Gastroesophageal sphincter (tissue), 4 donors: ENCODE results near the gene TSPAN5. TPM values are rescaled to one million over a fixed set of nuclear protein-coding genes. Genes with fewer than 3 reads are reported as not detected.

Source experiments
- ATAC-seq: fragments of 150-250 bp; one replicate; pipeline ENCODE4 v1.9.1; 2016; ENCODE audit warnings: mild to moderate bottlenecking, moderate library complexity
- H3K27ac ChIP-seq, 4 donors: fragments of 200-600 bp; sonication (generic) in 3 of 4; 1 replicate in 3 of 4; 2 replicates in 1 of 4; pipeline ENCODE4 v1.5.1; 2016 to 2019
- H3K27me3 ChIP-seq: fragments of 200-600 bp; sonication (generic); one replicate; pipeline ENCODE4 v1.5.1; 2019
- H3K36me3 ChIP-seq, 2 donors: fragments of 200-600 bp; sonication (generic); one replicate each; pipeline ENCODE4 v1.5.1; 2019; ENCODE audit warnings: control low read depth in 1 of 2
- H3K4me1 ChIP-seq, 3 donors: fragments of 200-600 bp; sonication (generic); 1 replicate in 2 of 3; 2 replicates in 1 of 3; pipeline ENCODE4 v1.5.1; 2016 to 2019; ENCODE audit warnings: control low read depth in 2 of 3
- H3K4me3 ChIP-seq, 2 donors: fragments of 200-600 bp; sonication (generic); one replicate each; pipeline ENCODE4 v1.5.1; 2019; ENCODE audit warnings: mild to moderate bottlenecking in 1 of 2, moderate library complexity in 1 of 2
- H3K9me3 ChIP-seq, 3 donors: fragments of 200-600 bp; sonication (generic); one replicate each; pipeline ENCODE4 v1.5.1; 2017 to 2019; ENCODE audit warnings: control low read depth in 2 of 3
- CTCF ChIP-seq, 4 experiments: fragments of 200-600 bp in 2 of 4; fragments of 450-650 bp in 2 of 4; sonication (generic) in 1 of 4; IDR thresholded peaks; one replicate each; pipeline ENCODE4 v1.5.1; 2017 to 2019; ENCODE audit warnings: antibody characterized with exemption in 4 of 4, mild to moderate bottlenecking in 2 of 4, moderate library complexity in 2 of 4
- EP300 ChIP-seq: sonication (generic); formaldehyde crosslinking; IDR thresholded peaks from one replicate; pipeline ENCODE4 v1.6.1; 2017; ENCODE audit warnings: antibody characterized with exemption, mild to moderate bottlenecking
- POLR2A ChIP-seq, 2 donors: fragments of 450-650 bp; IDR thresholded peaks; one replicate each; pipeline ENCODE4 v1.6.1; 2017; ENCODE audit warnings: antibody characterized with exemption in 2 of 2, mild to moderate bottlenecking in 2 of 2, moderate library complexity in 1 of 2
- POLR2AphosphoS5 ChIP-seq: sonication (generic); formaldehyde crosslinking; IDR thresholded peaks from one replicate; pipeline ENCODE4 v1.6.1; 2017; ENCODE audit warnings: antibody characterized with exemption
- WGBS, 2 donors: methylation state at CpG; one replicate each; pipeline ENCODE4 v1.1.5; 2018; ENCODE audit warnings: low coverage in 1 of 2; 5-methylcytosine and 5-hydroxymethylcytosine counted together
- total RNA-seq, 4 donors: library from RNA; depleted of rRNA; stranded (reverse); fragments of >200 nt; gene quantifications; one replicate each; pipeline ENCODE4 v1.1.0, GENCODE V29; 2016

The TSPAN5 gene
- total RNA-seq, 4 donors from 2014 or later: 9.8 to 14.0 (median 12.2) TPM

- no peak for TF ChIP-seq CTCF (IDR thresholded peaks at IDR 0.05)
- TF ChIP-seq EP300: no peak
- no peak for TF ChIP-seq POLR2A (IDR thresholded peaks at IDR 0.05)
- no peak for TF ChIP-seq POLR2AphosphoS5
- 87 to 94% methylated on average over 5 of the region's 5 CpGs for WGBS, 2 donors
- no peak overlapping the region for H3K4me3 ChIP-seq
- peaks cover 0 to 17% (median 5%) of the 10 kb centered on the region in 3 donors for H3K4me1 ChIP-seq
- H3K27me3 ChIP-seq: no peaks in the 10 kb centered on the region
- no peaks in the 10 kb centered on the region for H3K9me3 ChIP-seq
- no peak for ATAC-seq
- H3K27ac ChIP-seq: no peak overlapping the region
- H3K36me3 ChIP-seq: no peaks in the 10 kb centered on the region
These were observed 88.1 kb downstream of the TSPAN5 start for GRCh38 chr4:98570151-98570797.

- Histone ChIP-seq H3K36me3 (no peaks in the 10 kb centered on the region), H3K27me3 (no peaks in the 10 kb centered on the region), H3K9me3 (no peaks in the 10 kb centered on the region), H3K27ac (peak overlapping the region in 2 of 4 donors; percentile 10 to 20), H3K4me3 (no peak overlapping the region), H3K4me1 (peaks cover 0 to 18% (median 5%) of the 10 kb centered on the region in 3 donors)
- no peak for ATAC-seq
- TF ChIP-seq CTCF (IDR thresholded peaks at IDR 0.05): no peak
- TF ChIP-seq POLR2AphosphoS5: no peak
- TF ChIP-seq EP300: no peak
- TF ChIP-seq POLR2A (IDR thresholded peaks at IDR 0.05): no peak
- WGBS, 2 donors: 27 to 53% methylated on average over 3 to 7 of the region's 7 CpGs
These were observed 89.3 kb downstream of the TSPAN5 start for GRCh38 chr4:98568941-98569663.

- H3K36me3 ChIP-seq: no peaks in the 10 kb centered on the region
- H3K4me3 ChIP-seq: no peak overlapping the region
- peaks cover 0 to 18% (median 5%) of the 10 kb centered on the region in 3 donors for H3K4me1 ChIP-seq
- H3K27me3 ChIP-seq: no peaks in the 10 kb centered on the region
- WGBS, 2 donors: 98 to 100% methylated on average over 1 to 6 of the region's 7 CpGs
- H3K9me3 ChIP-seq: no peaks in the 10 kb centered on the region
- TF ChIP-seq POLR2A (IDR thresholded peaks at IDR 0.05): no peak
- no peak for TF ChIP-seq EP300
- no peak for TF ChIP-seq POLR2AphosphoS5
- no peak for TF ChIP-seq CTCF (IDR thresholded peaks at IDR 0.05)
- H3K27ac ChIP-seq: no peak overlapping the region
- no peak for ATAC-seq
These were observed 90.8 kb downstream of the TSPAN5 start for GRCh38 chr4:98567611-98568010.

- no peaks in the 10 kb centered on the region for H3K27me3 ChIP-seq
- no peak for ATAC-seq
- no peaks in the 10 kb centered on the region for H3K36me3 ChIP-seq
- no peak for TF ChIP-seq POLR2A (IDR thresholded peaks at IDR 0.05)
- 15 to 34% methylated on average over 3 to 7 of the region's 11 CpGs for WGBS, 2 donors
- peak overlapping the region in 2 of 4 donors; percentile 50 to 57 for H3K27ac ChIP-seq
- H3K4me3 ChIP-seq: no peak overlapping the region
- no peaks in the 10 kb centered on the region for H3K9me3 ChIP-seq
- H3K4me1 ChIP-seq: peaks cover 0 to 18% (median 5%) of the 10 kb centered on the region in 3 donors
These were observed 91.9 kb downstream of the TSPAN5 start for GRCh38 chr4:98566361-98567008.

- TF ChIP-seq EP300 (no peak), CTCF (IDR thresholded peaks at IDR 0.05) (no peak)
- no peaks in the 10 kb centered on the region for H3K9me3 ChIP-seq
- H3K36me3 ChIP-seq: no peaks in the 10 kb centered on the region
- peaks cover 0 to 18% (median 5%) of the 10 kb centered on the region in 3 donors for H3K4me1 ChIP-seq
- H3K4me3 ChIP-seq: no peak overlapping the region
- ATAC-seq: no peak
- peak overlapping the region in 2 of 4 donors; percentile 50 to 57 for H3K27ac ChIP-seq
- 7 to 25% methylated on average over 5 of the region's 5 CpGs for WGBS, 2 donors
- no peaks in the 10 kb centered on the region for H3K27me3 ChIP-seq
These were observed 92.6 kb downstream of the TSPAN5 start for GRCh38 chr4:98565681-98566301.
